Fibroblast of peridontal ligament (primary cell): ENCODE measurements around the gene PNPLA6.

ENCODE experiments used
- DNase-seq: peaks from one replicate; pipeline ENCODE4 v3.0.0-alpha.2; 2010; ENCODE audit errors: extremely low read depth

PNPLA6 gene

DNA sequence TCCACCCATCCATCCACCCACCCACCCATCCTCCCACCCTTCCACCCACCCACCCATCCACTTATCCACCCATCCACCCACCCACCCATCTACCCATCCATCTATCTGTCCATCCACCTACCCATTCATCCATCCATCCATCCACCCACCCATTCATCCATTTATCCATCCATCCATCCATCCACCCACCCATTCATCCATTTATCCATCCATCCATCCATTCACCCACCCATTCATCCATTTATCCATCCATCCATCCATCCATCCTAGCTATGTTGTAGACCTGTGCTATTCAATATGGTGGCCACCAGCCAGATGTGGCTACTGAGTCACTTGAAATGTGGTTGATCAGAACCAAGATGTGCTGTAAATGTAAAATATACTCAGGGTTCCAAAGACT is 65.2 kb downstream of the PNPLA6 start:
- no peak for DNase-seq

DNA sequence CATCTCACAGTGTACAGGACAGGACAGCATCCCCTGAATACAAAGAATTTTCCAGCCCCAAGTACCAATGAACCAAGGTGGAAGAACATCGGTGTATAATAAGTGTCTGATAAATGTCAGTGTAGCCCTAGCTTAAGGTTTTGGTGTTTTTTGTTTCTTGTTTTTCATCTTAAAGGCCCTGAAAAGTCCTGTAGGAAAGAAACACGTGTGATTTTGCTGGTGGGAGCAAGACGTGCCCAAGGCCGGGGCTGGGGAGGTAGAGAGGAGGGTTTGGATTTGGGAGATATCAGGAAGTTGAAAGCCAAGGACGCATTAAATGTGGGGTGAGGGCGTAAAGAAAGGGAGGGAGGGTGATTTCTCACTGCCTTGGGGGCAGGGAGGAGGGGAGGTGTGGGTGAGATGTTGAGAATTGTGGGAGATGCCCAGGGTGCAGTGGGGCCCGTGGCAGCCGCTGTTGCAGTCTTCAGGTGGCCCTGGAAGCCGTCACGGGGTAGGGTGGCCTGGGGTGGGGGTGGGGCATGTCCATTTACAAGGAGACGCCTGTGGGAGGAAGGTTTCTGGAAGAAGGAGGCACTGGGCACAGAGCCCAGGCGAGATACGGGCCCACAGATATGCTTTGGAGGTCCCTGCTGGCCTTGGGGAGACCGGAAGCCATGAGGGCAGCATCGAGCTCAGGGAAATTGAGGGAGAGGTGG is 66.9 kb downstream of the PNPLA6 start:
- no peak for DNase-seq

DNA sequence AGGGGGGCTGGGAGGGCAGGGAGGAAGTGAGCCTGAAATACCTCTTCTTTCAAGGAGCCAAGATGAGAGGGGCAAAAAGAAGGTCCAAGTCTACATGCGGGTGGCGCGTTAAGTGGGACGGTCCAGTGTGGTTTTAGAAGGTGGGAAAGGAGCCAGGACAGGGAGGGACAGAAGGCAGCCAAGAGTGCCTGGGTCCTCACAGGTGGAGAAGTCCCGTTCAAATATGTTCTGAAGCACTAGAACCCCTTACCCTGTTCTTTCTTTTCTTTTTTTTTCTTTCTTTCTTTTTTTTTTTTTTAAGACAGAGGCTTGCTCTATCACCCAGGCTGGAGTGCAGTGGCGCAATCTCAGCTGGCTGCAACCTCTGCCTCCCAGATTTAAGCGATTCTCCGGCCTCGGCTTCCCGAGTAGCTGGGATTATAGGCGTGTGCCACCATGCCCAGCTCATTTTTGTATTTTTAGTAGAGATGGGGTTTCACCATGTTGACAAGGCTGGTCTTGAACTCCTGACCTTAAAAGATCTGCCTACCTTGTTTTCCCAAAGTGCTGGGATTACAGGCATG is 67.5 kb downstream of the PNPLA6 start:
- DNase-seq: no peak

DNA sequence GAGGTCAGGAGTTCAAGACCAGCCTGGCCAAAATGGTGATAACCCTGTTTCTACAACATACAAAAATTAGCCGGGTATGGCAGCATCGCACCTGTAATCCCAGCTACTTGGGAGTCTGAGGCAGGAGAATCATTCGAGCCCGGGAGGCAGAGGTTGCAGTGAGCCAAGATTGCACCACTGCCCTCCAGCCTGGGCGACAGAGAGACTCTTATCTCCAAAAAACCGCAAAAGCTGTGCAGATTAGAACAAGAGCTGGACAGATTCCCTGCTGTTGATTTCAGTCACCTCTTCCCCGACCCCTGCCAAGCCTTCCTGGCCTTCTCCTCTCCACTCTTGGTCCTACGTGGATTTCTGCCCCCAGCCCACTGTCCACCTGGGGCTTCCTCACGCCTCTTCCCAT is 68.4 kb downstream of the PNPLA6 start:
- no peak for DNase-seq

DNA sequence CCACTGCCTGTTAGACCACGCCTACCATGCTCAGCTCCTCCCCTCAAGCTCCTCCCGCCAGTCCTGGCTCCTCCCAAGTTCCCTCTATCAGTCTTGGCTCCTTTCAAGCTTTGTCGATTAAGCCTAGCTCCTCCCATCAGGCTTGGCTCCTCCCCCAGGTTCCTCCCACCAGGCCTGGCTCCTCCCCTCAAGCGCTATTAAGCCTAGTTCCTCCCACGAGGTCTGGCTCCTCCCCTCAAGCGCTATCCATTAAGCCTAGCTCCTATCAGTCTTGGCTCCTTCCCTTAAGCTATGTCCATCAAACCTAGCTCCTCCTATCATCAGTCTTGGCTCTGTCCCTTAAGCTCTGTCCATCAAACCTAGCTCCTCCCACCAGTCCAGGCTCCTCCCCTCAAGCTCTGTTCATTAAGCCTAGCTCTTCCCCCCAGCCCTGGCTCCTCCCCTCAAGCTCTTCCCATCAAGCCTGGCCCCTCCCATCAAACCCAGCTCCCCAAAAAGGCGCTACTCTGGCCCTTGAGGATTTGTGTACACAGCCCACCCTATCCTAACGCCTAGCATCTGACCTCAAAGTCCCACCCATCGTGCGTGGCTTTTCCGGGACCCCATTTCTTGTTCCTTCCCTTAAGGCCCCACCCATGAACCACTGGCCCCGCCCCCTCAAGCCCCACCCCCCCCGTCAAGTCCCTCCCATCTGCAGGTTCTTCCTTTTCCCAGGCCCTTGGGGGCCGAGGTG is 70.1 kb downstream of the PNPLA6 start:
- no peak for DNase-seq

DNA sequence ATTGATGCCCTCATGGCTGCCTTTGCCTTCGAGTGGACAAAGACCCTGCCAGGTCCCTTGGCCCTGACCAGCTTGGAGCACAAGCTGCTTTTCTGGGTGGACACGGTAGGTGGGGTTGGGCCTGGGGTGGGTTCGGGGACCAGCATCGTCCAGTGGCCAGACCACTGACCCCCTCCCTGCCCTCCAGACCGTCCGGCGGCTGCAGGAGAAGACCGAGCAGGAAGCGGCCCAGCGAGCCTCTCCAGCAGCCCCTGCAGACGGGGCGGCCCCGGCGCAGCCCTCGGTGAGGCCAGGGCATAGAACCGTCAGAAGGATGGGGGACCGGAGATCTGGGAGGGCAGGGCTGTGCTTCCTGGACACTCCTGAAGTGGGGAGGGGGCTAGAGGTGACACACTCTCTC is 70.8 kb downstream of the PNPLA6 start:
- no peak for DNase-seq

DNA sequence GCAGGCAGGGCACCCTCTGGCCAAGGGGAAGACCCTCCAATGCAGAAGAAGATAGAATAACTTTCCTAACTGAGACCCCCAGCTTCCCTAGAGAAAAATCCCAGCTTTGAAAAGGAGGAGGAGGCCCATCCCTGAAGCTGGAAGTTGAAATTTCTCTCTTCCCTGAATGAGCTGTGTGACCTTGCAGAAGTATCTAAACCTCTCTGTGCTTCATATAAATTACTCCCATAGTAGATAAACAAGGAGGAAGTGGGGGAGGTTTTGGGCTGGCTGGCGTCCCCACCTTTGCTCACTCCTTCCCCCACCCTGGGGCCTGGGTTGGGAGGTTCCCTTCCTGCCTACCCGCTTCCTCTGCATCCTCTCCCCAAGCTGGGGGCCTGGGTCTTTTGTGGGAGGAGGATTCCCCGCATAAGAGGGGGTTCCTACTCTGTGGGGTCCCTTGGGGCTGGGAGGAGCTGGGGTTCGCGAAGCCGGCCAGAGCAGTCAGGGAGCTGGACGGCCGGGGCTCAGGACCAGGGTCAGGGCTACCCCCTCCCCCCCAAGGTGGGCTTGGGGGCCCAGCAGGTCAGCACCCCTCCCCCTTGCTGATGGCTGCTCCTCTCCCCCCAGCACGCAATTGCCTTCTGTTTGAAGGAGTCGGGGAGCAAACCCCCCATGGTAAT is 71.8 kb downstream of the PNPLA6 start:
- DNase-seq: no peak

DNA sequence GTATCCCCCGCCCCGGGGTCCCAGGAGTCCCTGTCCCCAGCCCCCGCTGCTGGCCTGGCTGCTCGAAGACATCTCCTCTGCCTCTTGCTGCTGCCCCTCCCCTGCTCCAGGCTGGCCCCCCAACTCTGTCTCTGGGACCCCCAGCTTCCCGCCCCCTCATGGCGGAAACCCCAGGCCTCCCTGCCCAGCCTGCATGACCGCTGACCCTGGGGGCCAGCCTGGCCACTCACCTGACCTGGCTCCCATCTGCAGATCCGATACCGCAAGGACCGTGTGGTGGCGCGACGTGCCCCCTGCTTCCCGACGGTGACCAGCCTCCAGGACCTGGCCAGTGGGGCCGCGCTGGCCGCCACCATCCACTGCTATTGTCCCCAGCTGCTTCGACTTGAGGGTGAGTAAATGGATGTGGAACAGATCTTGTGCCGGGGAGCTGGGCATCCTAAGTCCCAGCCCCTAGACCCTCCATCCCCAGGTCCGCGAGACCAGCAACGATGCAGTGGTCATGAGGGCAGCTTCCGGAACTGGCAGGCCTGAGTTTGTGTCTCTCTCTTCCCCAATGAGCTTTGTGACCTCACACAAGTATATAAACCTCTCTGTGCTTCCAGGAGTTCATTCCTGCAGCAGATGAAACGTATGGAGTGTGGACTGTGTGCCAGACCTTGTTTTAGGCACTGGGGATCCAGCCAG is 72.5 kb downstream of the PNPLA6 start:
- DNase-seq: no peak

DNA sequence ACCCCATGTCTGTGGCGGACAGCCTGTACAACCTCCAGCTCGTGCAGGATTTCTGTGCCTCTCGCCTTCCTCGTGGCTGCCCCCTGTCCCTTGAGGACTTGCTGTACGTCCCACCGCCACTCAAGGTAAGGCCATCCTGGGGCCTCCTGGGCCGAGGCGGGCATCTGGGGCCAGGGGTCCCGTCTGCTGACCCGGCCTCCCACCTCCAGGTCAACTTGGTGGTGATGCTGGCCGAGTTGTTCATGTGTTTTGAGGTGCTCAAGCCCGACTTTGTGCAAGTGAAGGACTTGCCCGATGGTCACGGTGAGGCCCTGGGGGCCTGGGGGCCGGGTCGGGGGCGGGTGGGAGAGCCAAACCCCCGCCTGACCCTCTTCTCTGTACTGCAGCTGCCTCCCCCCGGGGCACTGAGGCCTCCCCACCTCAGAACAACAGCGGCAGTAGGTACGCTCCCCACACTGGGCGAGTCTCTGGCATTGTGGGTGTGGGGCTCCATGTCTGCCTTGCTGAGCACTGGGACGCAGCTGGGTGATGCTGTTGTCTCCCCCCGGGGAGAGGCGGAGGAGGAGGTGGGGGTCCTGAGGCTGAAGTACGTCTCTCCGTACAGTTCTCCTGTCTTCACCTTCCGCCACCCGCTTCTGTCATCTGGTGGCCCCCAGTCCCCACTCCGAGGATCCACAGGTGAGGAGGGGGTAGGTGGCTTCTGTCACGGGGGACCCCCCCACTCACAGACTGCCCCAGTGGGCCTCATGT is 75.1 kb downstream of the PNPLA6 start:
- DNase-seq: no peak
